ENCODE measurements around the gene CCR8.
A peak's percentile ranks its signal among the peaks of the same experiment; 100 is the strongest.
"Not testable (repeated sequence)": the region's sequence is repeated elsewhere in the genome, so short reads cannot be mapped to it uniquely, and the experiment has no call there.

The CCR8 gene

DNA sequence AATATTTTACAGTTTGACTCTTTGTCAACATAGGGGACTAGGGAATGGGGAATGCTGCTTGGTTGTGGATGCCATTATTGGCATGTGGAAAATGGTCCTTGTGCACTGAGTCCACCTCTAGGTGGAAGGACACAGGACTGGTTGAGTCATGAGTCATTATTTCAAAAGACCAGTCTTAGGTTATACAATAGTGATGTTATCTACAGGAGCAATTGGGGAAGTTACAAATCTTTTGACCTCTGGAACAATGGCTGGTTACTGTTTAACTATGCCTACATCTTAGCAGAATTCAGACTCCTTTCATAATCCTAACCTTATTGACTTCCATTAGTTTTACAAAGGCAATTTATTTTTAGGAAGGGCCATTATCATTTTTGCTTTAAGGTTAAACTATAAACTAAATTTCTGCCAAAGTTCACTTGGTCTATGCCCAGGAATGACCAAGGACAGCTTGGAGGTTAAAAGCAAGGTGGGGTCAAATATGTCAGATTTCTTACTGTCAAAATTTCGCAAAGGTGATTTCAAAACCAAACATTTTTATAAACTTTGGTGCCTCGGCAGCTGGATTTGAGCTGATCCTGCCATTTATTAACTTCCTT, 11.8 kb upstream of the CCR8 start:
- no peak for DNase-seq

DNA sequence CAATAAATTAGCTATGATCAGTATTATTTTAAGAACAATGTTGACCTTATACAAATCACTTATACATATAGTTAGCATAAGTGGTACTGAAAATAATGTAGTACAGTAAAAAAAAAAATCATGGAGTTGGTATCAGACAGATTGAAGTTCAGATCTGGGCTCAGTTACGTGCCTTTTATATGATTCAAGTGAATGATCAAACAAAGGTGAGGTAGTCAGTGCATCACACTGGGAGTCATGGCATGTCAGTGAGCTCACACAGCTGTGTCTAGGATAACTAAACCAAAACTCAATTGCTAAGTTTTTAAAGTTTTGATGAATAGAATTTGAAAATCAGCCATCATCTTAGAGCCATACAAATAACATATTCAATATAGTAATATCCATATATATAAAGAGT, 11.2 kb upstream of the CCR8 start:
- DNase-seq: no peak

GRCh38 chr3:39319249-39319648, 10.3 kb upstream of the CCR8 start:
- no peak for DNase-seq

GRCh38 chr3:39321574-39321983, 7.9 kb upstream of the CCR8 start:
- peak; percentile 11 for DNase-seq

- not testable (repeated sequence) for DNase-seq
Observed at GRCh38 chr3:39322209-39322715, 7.2 kb upstream of the CCR8 start.

- DNase-seq: no peak
Observed at GRCh38 chr3:39322936-39323335, 6.6 kb upstream of the CCR8 start.

GRCh38 chr3:39323494-39323893, 6.0 kb upstream of the CCR8 start:
- DNase-seq: no peak

- no peak for DNase-seq
Observed at GRCh38 chr3:39325236-39325635, 4.3 kb upstream of the CCR8 start.

DNA sequence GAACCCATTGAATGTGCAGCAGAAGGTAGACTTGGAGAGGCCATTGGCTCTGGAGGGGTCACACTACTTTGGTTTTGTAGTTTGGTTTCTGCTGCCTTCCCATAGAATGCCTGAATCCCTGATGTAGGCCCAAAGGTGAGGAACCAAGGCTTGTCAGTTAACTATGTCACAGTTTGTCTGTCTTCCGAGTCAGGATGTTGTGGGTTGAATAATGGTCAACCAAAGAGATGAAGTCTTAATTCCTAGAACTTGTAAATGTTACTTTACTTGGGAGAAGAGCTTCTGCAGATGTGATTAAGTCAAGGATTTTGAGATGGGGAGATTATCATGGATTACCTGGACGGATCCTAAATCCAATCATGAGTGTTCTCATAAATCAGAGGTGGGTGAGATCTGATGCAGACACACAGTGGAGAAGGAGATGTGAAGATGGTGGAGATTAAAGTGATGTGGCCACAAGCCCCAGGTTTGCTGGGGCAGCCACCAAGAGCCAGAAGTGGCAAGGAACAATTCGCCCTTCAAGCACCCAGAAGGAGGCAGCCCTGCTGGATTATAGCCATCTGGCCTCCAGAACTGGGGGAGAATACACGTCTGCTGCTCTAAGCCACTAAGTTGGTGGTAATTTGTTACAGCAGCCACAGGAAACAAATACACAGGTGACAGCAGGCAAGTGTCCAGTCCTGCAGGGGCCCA, 2.3 kb upstream of the CCR8 start:
- DNase-seq: no peak

DNA sequence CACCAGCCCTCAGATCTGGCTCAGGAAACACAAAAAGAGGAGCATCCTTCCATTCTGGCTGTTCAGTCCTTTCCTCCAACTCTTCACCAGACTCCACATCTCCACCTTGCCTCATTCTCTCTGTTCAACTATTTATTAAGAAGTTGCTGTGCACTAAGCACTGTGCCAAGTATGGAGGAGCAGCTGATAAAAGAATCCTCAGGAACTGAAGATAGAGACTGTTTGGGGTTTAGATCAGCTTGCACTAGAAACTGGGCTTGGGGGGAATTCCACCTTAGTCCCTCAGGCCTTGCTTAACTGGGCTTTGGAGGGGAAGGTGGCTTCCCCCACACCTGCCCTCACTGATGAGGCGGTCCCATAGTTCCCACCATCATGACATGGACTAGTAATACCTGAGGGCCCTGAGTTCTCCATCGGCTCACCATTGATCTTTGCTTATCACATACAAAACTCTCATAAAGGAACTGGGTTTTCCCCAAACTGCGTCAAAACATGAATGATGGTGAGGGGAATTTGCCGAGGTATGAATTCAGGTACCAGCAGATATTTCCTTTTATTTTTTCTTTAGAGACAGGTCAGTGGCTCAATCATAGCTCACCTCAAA, 1.7 kb upstream of the CCR8 start:
- DNase-seq: no peak

DNA sequence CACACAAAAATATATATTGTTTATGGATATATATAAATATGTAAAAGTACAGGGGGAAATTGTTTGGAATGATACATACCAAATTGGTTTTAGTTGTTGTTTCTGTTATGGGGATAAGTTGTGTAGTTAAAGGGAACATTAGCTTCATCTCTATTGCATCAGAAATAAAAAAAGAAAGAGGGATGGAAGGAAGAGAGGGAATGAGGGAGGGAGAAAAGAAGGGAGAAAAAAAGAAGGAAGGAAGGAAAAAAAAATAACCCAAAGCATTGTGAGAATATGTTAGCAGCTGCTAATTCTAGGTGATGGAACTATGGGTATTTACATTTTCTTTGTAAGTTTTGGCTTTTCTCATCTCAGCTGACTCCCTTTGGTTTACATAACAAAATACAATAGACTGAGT, 1.3 kb downstream of the CCR8 start:
- no peak for DNase-seq

GRCh38 chr3:39332525-39332924, 3.0 kb downstream of the CCR8 start:
- no peak for DNase-seq

DNA sequence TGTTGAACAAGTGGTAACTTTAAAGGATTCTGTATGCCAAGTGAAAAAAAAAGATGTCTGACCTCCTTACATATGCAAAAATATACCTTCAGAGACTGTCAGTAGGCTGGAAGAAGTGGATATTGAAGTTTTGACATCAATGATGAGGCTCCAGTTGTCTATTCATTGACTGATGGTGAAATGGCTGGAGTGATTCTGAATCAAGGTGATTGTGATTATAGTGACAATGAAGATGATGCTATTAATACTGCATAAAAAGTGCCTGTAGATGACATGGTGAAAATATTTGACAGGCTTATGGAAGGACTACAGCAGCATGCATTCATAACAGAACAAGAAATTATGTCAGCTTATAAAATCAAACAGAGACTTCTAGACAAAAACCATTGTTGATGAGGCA, 4.1 kb downstream of the CCR8 start:
- DNase-seq: no peak

- no peak for DNase-seq
Observed at GRCh38 chr3:39334205-39334604, 4.7 kb downstream of the CCR8 start.

- DNase-seq: no peak
Observed at GRCh38 chr3:39338201-39338600, 8.7 kb downstream of the CCR8 start.

GRCh38 chr3:39339086-39339485, 9.6 kb downstream of the CCR8 start:
- no peak for DNase-seq

DNA sequence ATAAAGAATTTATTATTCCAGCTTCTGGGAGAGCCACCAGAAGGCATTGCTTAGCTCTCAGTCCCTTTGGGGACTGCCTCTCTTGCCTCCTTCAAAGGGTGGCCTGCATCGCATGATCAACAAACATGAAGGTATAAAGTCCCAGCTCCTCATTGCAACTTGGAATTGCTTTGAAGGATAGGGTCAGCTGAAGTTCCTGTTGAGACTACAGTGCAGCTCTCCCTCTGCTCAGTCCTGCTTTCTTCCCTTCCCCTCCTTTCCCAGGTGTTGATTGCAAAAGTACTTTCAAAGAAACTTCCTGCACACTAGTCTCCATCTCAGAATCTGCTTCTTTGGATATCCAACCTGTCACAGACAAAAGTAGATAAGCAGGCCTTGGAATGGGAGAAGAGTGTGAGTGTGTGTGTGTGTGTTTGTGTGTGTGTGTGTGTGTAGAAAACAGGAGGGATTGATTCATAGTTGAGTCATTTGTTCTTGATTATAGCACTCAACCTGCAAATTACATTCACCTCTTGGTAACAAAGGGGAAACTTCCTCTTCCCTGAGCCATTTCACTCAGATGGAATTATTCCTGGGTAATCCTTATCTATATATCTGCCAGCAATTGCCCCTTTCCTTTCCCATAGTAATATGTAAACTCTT, 13.7 kb downstream of the CCR8 start:
- no peak for DNase-seq

GRCh38 chr3:39343760-39344159, 14.3 kb downstream of the CCR8 start:
- DNase-seq: no peak

- DNase-seq: peak; percentile 3
Observed at GRCh38 chr3:39344746-39345344, 15.3 kb downstream of the CCR8 start.

DNA sequence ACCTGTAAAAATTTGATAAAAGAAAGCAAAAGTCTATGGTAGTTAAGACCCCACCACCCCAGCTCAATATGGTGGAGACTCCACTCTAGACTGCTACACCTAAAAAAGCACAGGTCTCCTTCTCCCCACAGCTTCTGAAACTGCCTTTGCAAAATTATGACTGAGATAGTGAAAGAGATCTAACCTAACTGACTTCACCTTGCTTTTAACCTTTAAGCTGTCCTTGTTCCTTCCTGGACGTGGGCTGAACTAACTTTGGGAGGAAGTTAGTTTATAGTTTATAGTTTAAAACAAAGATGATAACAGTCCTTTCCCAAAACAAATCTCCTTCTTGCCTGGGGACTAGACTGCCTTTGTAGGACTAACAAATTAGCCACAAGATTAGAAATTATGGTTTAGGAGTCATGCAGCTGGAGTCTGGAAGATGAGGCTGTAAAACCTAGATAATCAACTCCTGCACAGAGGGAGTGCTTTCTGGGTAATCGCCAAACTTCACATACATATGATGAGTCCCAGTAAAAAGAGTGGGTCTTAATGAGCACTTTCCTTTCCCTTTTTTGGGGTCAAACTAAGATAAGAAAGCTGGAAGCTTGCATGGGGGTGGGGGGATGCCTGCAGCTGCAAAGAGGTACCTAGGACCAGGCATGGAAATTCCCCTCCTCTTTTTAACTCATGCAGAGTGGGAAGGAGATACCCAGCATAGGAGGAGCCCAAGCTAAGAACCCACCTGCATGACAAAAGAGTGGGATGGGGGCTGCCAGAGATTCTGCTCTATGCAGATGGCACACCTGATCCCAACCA, 17.5 kb downstream of the CCR8 start:
- DNase-seq: no peak

DNA sequence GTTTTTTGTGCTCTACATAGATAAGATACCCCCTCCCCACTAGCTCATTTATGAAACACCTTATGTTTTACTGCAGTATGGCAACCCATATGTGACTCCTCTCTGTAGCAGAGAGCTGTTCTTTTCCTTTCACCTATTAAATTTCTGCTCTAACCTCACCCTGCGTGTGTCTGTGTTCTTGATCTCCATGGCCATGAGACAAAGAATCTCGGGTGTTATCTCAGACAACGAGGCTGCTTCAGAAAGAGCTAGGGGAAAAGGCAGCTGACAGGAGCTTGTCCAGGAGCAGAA, 18.0 kb downstream of the CCR8 start:
- no peak for DNase-seq

DNA sequence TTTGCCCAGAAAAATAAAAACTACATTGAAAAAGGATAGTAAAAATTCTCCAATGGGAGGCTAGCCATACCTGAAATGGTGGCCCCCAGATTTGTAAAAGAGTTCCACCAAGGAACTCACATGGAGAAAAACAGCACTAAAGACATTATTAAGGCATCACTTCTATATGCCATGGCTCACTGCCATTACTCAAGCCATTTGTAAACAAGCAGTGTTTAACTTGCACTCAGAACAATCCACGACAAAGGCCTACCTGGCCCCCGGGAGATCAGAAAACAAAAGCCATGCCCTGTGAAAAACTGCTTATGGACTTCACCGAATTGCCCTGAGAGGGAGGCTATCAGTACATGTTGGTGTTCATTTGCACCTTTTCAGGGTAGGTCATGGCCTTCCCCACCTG, 19.6 kb downstream of the CCR8 start:
- no peak for DNase-seq

DNA sequence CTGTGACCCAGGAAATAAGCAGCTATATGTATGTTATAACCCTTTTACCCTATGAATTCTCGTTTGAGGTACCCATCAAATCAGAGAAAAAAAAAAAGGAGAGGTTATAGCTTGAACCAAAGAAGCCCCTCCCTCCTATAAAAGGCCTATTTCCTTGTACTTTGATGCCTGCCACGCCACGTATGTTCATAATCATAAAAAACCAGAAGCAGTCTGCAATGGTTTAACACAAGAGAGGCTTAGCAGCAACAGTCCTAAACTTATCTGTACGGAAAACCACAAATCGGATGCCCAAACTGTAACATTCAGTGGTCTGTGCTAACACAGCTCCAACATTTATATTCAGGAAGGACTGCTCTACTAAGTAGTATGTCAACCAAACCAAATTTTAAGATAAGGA, 21.2 kb downstream of the CCR8 start:
- no peak for DNase-seq
